ENCODE results near the gene DPH2.

DNA sequence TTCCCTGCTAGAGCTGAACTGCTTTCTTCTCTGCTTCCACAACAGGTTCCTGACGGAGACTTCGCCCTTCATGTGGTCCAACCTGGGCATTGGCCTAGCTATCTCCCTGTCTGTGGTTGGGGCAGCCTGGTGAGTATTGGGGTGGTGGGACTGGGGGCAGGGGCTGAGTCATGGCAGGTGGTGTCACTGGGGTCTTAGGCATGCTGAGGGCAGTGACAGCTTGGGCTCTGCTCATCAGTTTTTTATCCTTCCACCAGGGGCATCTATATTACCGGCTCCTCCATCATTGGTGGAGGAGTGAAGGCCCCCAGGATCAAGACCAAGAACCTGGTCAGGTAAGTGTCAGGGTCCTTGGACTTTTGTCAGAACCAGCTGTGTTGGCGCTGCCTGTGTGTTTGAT lies 6.2 kb downstream of the DPH2 start:
- TF ChIP-seq, protein P1, sequence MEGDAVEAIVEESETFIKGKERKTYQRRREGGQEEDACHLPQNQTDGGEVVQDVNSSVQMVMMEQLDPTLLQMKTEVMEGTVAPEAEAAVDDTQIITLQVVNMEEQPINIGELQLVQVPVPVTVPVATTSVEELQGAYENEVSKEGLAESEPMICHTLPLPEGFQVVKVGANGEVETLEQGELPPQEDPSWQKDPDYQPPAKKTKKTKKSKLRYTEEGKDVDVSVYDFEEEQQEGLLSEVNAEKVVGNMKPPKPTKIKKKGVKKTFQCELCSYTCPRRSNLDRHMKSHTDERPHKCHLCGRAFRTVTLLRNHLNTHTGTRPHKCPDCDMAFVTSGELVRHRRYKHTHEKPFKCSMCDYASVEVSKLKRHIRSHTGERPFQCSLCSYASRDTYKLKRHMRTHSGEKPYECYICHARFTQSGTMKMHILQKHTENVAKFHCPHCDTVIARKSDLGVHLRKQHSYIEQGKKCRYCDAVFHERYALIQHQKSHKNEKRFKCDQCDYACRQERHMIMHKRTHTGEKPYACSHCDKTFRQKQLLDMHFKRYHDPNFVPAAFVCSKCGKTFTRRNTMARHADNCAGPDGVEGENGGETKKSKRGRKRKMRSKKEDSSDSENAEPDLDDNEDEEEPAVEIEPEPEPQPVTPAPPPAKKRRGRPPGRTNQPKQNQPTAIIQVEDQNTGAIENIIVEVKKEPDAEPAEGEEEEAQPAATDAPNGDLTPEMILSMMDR (IDR thresholded peaks at IDR 0.05) = no peak
- no peak for TF ChIP-seq EP300 (IDR thresholded peaks at IDR 0.05; ENCODE audit: low read depth)

All from transverse colon (tissue), 3 donors.